Glomerular endothelial cell (primary cell): Measurements from ENCODE around the gene IKBKE. TPM values are rescaled to one million over a fixed set of nuclear protein-coding genes. Genes with fewer than 3 reads are reported as not detected.
"Not testable (repeated sequence)": the region's sequence is repeated elsewhere in the genome, so short reads cannot be mapped to it uniquely, and the experiment has no call there.

Experiments used
- DNase-seq: peaks from one replicate; pipeline ENCODE4 v3.0.0-alpha.2; 2011; ENCODE audit warnings: low read depth, low spot score; ENCODE audit errors: extremely low read depth
- total RNA-seq: library from RNA; depleted of rRNA; stranded (reverse); fragments of >200 nt; gene quantifications from 2 replicates; pipeline ENCODE4 v1.2.3, GENCODE V29; 2015

The IKBKE gene
- total RNA-seq, 1 donor from 2014 or later, result 12.3 TPM

DNA sequence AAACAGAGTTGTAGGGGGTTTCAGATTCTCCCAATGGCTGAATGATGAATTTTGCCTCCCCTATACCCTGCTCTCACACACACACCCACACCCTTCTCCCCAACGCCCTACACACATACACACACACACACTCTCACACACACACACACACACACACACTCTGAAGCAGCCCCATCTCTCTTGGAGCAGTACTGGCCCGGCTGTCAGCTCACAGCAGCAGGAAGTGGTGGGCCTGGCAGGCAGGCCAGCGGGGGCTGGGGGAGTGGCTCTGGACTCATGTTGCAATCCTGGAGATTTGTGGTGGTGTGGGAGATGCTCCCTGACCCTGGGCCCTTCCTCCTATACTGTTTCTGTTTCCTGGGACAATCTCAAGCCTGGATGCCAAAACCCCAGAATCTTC, 2.2 kb downstream of the IKBKE start:
- DNase-seq, result no peak

DNA sequence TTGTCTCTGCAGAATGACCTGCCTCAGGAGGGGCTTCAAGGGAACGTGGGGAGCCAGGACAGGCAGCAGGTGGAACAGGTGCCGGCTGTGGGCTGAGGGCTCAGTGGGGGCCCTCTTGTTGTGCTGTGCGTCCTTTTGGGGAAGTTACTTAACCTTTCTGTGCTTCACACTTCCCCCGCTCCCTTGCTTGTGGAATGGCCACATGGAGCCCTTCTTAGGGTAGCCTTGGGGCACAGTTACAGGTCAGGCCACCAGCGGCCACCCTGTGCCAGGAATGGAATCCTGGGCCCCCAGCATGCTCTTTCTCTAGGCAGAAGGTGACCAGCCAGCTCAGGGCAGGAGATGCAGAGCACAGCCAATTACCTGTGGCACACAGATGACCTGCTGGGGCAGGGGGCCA, 2.6 kb downstream of the IKBKE start:
- DNase-seq, result no peak

DNA sequence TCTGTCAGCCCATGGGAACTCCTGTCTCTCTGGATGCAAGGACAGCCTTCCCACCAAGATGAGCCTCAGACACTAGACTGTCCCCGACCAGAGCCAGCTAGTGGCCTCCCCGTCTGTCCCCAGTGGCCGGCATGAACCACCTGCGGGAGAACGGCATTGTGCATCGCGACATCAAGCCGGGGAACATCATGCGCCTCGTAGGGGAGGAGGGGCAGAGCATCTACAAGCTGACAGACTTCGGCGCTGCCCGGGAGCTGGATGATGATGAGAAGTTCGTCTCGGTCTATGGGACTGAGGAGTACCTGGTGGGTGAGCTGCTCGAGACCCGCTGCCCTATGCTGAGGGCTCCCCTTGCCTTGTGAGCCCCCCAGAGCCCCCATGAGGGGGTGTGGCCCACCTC, 5.8 kb downstream of the IKBKE start:
- no peak for DNase-seq

DNA sequence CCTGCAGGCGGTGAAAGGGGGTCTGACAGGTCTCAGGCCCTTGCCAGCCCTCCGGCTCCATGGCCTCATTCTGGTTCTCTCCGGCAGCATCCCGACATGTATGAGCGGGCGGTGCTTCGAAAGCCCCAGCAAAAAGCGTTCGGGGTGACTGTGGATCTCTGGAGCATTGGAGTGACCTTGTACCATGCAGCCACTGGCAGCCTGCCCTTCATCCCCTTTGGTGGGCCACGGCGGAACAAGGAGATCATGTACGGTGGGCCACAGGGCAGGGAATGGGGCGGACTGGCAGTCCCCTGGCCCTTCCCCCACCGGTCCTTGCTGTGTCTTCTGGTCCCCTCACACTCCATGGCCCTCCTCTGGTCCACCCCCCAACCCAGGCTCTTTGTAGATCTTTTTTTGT, 6.3 kb downstream of the IKBKE start:
- no peak for DNase-seq

DNA sequence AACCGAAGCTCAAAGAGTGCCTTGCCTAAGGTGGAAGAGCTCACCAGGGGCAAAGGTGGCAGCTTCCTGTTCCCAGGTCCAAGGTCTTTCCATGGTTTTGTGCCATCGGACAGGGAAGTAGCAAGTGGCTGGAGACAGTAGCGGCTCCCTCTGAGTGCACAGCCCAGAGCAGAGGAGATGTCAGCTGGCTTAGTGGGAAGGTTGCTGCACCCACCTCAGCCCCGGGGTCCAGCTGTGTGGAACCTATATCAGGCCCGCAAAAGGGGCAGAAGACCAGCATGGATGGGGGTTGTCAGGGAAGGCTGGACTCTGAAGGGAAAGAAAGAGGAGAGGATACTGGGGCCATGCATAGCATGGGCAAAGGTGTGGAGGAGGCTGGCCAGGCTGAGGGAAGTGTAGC, 6.8 kb downstream of the IKBKE start:
- DNase-seq, result no peak

DNA sequence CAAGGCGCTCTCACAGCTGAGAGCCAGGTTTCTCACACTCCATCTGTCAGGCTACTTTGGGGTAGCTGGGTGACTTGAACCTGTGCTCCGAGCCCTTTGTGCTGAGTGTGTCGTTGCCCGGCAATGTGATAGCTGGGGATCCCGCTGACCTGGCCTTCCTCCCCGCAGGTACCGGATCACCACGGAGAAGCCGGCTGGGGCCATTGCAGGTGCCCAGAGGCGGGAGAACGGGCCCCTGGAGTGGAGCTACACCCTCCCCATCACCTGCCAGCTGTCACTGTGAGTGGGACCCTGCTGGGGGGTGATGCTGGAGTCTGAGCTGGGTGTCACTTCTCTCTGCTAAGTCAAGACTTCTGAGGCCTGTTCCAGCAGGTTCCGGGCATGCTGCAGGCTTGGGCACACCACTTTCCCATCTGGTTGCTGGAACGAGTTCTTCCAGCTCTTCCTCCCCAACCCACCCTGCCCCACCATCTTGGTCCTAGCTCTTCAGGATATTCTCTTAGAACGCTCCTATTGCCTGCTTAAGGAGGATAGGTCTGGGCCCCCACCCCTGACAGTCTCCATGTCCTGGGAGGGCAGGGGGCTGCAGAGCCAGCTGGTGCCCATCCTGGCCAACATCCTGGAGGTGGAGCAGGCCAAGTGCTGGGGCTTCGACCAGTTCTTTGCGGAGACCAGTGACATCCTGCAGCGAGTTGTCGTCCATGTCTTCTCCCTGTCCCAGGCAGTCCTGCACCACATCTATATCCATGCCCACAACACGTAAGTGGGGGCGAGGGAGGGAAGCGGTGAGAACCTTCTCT, 7.5 kb downstream of the IKBKE start:
- DNase-seq, result no peak

DNA sequence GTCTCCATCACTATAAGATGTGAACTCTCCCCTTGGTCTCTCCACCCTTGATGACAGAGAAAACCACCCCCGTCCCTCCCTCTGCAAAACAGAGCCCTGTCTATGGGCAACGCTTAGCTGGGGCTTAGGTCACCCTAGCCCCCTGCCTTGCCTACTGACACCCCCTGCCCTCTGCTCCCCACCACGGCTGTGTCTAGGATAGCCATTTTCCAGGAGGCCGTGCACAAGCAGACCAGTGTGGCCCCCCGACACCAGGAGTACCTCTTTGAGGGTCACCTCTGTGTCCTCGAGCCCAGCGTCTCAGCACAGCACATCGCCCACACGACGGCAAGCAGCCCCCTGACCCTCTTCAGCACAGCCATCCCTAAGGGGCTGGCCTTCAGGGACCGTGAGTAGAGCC, 8.5 kb downstream of the IKBKE start:
- no peak for DNase-seq

DNA sequence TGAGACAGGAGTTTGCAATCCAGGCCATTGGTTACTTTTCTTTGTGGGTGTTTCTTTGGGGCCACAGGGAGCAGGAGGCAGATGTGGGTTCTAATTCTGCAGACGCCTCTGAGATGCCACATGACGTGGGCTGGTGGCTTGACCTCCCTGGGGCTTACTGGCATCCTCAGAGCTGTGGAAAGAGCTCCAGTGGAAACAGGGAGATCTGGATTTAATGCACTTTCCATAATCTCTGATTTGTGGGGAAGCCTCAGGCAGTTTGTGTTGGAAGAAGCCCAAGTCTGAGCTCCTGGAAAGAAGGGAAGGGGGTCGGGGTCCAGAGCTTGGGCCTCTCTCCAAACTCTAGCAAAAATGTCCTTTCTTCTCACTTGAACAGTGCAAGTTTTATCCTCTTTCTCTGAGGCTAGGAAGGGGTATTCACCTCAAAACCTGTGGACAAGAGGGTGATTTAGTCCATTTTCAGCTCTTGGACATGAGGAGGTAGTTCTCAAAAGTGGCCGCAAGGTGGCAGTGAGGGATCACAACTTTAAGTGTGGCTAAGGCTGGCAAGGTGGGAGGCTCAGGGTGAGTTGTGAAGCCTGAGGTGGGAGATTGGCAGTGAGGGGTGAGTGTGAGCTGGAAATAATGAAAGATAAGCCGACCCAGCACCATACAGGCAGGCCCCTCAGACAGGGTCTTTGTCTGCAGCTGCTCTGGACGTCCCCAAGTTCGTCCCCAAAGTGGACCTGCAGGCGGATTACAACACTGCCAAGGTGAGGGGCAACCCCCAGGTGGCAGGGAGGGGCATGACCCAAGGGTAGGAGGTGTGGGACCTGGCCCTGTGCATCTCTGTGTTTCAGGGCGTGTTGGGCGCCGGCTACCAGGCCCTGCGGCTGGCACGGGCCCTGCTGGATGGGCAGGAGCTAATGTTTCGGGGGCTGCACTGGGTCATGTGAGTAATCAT, 9.2 kb downstream of the IKBKE start:
- DNase-seq, result no peak

DNA sequence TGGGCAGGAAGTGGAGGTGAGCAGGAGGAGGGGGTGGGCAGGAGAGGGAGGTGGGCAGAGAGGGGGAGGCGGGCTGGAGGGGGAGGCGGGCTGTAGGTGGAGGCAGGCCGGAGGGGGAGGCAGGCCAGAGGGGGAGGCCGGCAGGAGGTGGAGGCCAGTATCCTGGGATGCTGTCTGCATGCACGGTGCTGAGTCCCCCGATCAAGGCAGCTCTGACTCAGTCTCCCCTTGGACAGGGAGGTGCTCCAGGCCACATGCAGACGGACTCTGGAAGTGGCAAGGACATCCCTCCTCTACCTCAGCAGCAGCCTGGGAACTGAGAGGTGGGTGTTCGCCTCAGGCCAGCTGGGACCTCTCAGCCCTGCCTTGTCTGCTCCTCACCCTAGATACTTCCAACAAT, 9.9 kb downstream of the IKBKE start:
- DNase-seq, result no peak

DNA sequence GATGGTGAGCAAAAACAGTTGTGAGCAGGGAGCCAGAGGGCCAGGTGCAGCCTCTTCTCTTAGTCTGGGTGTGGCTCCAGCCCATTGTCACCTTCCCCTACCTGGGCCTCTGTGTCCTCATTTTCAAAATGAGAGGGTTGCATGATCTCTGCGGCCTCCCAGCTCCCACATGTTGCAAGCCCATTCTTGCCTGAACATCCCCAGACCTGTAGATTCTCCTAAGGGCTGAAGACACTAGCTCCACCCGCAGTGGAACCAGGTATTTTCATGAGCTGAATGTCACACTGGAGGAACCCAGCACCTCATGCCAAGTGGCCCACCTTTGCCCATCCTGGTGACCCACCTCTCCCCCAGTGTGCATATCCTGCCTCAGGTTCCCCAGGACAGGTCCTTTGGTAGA, 12.3 kb downstream of the IKBKE start:
- no peak for DNase-seq

DNA sequence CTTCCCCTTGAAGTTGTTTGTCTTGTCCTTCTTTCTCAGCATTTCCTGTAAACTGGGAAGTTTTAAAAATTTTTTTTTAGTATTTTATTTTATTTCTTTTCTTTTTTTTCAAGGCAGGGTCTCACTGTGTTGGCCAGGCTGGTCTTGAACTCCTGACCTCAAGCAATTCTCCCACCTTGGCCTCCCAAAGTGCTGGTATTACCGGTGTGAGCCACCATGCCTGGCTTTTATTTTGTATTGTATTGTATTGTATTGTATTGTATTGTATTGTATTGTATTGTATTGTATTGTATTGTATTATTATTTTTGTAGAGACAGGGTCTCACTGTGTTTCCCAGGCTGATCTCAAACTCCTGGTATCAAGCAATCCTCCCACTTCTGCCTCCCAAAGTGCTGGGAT, 13.6 kb downstream of the IKBKE start:
- DNase-seq, result not testable (repeated sequence)

DNA sequence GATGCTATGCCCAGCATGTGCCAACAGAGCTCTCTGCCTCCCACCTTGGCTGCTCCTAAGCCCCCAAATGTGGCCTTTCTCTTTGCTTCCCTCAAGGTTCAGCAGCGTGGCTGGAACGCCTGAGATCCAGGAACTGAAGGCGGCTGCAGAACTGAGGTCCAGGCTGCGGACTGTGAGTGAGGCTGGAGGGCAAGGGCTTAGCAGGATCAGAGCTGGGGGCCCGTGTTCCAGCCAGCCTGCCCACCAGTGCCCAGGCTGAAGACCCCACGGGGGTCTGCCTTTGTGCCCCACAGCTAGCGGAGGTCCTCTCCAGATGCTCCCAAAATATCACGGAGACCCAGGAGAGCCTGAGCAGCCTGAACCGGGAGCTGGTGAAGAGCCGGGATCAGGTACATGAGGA, 14.6 kb downstream of the IKBKE start:
- DNase-seq, result no peak

DNA sequence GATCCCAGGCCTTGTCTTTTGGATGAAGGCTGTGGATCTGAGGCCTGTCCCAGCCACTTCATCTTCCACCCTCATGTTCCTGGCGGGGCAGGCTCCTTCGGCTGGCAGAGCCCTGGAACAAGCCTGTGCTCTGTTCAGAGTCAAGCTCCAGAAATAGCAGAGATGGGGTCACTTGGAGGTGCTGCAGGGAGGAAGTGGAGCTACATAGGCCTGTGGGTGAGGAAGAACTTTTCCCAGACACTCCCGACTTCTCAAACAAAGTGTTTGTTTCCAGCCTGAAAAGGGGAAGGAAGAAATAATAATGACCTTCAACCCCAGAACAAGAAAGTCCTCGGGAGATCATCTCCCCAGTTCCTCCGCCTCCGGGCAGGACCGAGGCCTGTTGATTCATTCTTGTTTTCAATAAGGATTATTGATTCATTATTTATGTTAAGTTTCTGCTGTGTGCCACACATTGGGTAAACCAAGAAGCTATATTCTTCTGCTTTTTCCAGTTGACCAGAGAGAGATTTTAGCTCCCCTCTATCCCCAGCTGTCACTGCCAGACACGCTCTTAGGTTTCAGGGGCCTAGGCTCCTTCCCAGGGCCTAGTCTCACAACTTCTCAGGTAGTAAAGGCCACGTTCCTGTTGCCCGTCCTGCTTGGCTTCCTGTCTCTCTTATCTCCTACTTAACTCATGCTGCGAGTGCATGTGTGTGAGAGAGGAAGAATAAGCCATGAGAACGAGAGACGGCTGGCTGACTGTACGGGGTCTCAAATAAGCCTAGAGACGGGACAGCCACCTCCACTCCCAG, 16.9 kb downstream of the IKBKE start:
- DNase-seq, result no peak

DNA sequence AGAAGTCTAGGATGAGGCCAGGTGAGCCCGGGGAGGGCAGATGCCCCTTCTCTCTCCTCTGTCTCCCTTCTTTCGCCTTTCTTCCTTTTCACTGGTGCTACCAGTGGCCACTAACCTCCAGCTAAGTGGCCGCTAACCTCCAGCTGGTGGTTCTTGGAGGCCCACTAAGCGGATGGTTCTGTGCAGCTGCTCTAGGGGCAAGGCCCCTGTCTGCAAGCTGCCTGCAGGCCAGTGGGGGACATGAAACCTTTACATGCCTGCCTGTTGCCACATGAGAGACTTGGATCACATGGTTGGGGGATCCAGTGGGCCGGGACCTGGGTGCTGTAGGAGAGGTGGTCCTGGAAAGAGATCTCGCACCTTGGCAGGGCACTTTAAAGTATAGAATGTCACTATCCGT, 17.7 kb downstream of the IKBKE start:
- DNase-seq, result no peak

DNA sequence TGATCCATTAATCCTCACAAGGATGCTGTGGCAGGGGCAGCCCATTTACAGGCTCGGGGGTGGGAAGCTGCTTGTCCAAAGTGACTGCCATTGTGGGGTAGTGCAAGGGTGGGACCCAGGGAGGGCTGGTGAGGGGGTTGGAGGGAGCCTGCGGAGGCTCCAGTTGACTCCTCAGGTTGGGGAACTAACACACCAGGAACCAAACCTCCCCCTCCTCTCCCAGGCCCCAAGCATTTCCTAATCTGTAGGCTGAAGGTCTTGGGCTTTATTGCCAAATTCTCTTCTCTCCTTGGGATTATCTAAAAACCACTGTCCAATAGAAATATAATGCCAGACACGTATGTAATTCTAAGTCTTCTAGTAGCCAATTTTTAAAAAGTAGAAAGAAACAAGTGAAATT, 18.2 kb downstream of the IKBKE start:
- no peak for DNase-seq

DNA sequence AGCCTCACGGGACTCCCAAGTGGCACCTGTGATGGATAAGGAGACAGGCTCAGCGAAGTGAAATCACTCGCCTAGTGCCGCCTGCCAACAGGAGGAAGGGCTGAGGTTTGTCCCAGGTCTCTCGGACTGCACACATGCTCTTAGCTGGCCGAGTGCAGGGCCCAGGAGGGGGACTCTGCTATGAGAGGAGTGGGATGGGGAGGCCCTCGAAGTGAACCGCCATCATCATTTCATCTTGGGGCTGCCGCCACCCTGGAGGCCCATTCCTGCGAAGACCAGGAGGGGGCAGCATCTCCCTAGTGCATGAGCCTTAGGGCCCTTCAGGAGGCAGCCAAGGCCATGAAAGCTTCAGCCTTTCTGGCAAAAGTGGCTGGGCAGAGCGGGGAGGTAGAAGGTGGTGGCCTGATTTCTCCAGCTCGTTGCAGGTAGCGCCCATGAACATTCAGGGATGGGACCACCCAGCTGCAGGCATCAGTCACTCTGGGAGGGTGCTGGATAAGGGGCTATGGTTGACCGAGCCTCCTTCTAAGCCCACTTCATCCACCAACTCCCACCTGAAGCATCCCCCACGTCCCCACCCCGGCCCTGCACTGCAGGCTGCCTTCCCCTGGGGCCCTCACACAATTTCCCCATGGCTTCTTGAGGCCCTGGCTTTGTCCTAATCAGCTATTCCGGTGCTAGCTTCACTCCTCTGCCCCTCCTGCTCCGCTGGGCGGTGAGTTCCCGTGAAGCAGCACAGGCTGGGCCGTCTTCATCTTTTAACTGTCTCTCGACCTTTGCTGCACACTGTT, 19.9 kb downstream of the IKBKE start:
- no peak for DNase-seq

DNA sequence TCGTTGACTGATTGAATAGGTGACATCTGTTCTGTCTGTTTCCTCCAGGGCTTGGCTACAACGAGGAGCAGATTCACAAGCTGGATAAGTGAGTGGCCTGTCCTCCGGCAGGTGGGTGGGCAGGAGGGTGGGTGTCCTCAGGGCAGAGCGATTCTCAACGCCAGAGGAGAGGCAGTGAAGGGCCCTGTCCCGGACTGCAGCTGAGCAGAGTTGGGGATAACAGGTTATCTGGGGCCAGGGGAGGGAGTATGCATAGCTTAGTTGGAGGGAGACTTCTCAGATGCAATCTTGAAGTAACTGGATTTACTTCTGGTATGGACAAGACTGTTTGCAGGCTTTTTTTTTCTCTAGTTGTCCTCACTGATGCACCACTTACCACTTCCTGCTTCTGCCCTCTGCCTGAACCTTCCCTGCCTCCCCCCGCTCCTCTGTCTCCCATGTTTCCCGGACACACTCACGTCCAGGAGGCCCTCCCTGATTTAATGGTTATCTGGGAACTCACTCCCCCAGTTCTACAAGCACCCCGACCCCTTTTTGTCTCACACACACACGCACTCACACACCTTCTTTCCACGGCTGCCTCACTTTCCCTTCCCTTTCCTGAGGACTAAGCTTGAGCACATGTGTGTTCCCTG, 20.6 kb downstream of the IKBKE start:
- DNase-seq, result no peak

DNA sequence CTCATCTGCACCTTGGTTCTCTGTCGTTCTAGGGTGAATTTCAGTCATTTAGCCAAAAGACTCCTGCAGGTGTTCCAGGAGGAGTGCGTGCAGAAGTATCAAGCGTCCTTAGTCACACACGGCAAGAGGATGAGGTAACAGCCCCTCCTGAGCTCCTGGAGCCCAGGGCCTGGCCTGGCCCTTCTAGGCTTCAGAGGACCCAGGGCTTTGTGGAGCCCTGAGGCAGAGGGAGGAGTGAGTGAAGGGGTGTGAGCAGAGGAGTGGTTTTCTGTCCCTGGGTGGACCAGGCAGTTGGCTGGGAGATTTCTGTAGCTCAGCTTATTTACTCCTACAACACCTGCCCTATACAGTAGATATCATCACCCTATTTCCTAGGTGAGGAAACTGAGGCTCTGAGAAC, 21.3 kb downstream of the IKBKE start:
- no peak for DNase-seq

DNA sequence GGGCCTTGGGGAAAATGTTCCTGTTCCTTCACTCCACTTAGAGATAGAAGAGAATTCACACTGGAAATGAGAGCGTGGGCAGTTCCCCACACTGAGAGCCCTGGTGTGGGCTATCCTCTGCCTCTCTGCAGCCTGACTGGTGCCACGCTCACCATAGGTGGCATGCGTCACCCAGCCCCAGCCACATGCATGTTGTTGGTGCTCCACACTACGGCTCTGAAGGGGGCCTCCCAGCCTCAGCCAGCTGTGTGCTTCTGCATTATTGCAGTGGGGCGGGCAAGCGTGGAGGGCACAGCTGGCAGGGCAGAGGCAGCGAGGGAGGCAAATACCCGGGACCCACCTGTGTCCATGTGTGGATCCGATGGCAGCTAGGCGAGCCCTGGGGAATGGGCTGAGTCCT, 22.3 kb downstream of the IKBKE start:
- no peak for DNase-seq

DNA sequence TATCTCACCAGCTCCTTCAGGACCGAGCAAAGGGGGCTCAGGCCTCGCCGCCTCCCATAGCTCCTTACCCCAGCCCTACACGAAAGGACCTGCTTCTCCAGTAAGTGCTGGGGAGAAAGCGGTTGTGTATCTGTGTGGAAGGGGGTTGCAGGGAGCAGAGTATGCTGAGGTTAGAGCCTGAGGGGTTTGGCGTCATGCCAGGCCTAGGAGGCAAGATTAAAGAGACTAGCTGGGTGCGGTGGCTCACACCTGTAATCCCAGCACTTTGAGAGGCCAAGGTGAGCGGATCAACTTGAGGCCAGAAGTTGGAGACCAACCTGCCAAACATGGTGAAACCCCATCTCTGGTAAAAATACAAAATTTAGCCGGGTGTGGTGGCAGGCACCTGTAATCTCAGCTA, 23.0 kb downstream of the IKBKE start:
- no peak for DNase-seq
